IMR-90 (cell line): ENCODE data around the gene LRFN2. TPM values are rescaled to one million over a fixed set of nuclear protein-coding genes. Genes with fewer than 3 reads are reported as not detected.

ENCODE experiments used
- ATAC-seq: fragments of 200-7000 bp; cut with Tn5 transposase; 2 replicates; pipeline ENCODE4 v1.9.1; 2020; ENCODE audit warnings: low read depth, mild to moderate bottlenecking, moderate library complexity
- BruUV-seq: library from RNA; stranded (reverse); fragments of 400-500 nt; replicated peaks from 2 replicates; lab custom pipeline; 2021; lab: Mats Ljungman, UMichigan
- CTCF ChIA-PET: fragments of 300-600 bp; formaldehyde crosslinking; extraction: SDS; loops from one replicate; lab custom pipeline; 2021; ENCODE audit warnings: antibody characterized with exemption; lab: Yijun Ruan, JAX
- POLR2A ChIA-PET: fragments of 300-600 bp; sonication (Branson Sonifier 250); formaldehyde crosslinking; loops from one replicate; lab custom pipeline; 2022; ENCODE audit warnings: antibody characterized with exemption; ENCODE audit not compliant: unreplicated experiment; lab: Charles Lee
- DNase-seq: peaks from one replicate; pipeline ENCODE4 v3.0.0; 2013
- H2AFZ ChIP-seq: replicated peaks from 2 replicates; pipeline ENCODE3; 2013; ENCODE audit warnings: low read length, mild to moderate bottlenecking; ENCODE audit not compliant: poor library complexity
- H2AK5ac ChIP-seq: 2 replicates; pipeline ENCODE4 v1.6.1; 2013; ENCODE audit warnings: low read depth, low read length, inconsistent platforms
- H2AK9ac ChIP-seq: replicated peaks from 2 replicates; pipeline ENCODE3; 2013; ENCODE audit warnings: mild to moderate bottlenecking, low read depth, low read length, moderate library complexity; ENCODE audit not compliant: poor library complexity
- H2BK120ac ChIP-seq: 2 replicates; pipeline ENCODE4 v1.6.1; 2013; ENCODE audit warnings: low read depth, low read length, inconsistent platforms
- H2BK15ac ChIP-seq: 3 replicates; pipeline ENCODE4 v1.6.1; 2013; ENCODE audit warnings: low read depth, low read length, inconsistent platforms
- H2BK20ac ChIP-seq: 2 replicates; pipeline ENCODE4 v1.6.1; 2013; ENCODE audit warnings: low read depth, mild to moderate bottlenecking, inconsistent platforms, low read length, moderate library complexity
- H2BK5ac ChIP-seq: 2 replicates; pipeline ENCODE4 v1.6.1; 2013; ENCODE audit warnings: mild to moderate bottlenecking, low read depth, low read length, inconsistent platforms; ENCODE audit not compliant: poor library complexity, severe bottlenecking
- H3K14ac ChIP-seq: replicated peaks from 2 replicates; pipeline ENCODE4 v1.6.1; 2013; ENCODE audit warnings: low read depth, low read length, inconsistent platforms
- H3K18ac ChIP-seq: 2 replicates; pipeline ENCODE4 v1.6.1; 2013; ENCODE audit warnings: low read depth, low read length, control low read depth
- H3K23ac ChIP-seq: 2 replicates; pipeline ENCODE4 v1.6.1; 2013; ENCODE audit warnings: low read depth, low read length, inconsistent platforms
- H3K27ac ChIP-seq: 2 replicates; pipeline ENCODE4 v1.5.1; 2013; ENCODE audit warnings: mild to moderate bottlenecking, control low read depth, low read length; ENCODE audit not compliant: insufficient read depth
- H3K27me3 ChIP-seq: 2 replicates; pipeline ENCODE4 v1.6.1; 2013; ENCODE audit warnings: low read length; ENCODE audit not compliant: control insufficient read depth, insufficient read depth
- H3K36me3 ChIP-seq: 2 replicates; pipeline ENCODE4 v1.6.1; 2013; ENCODE audit warnings: low read length, mixed read lengths; ENCODE audit not compliant: control insufficient read depth, insufficient read depth
- H3K4ac ChIP-seq: 2 replicates; pipeline ENCODE4 v1.6.1; 2013; ENCODE audit warnings: low read depth, low read length, inconsistent platforms
- H3K4me1 ChIP-seq: 2 replicates; pipeline ENCODE4 v1.6.1; 2013; ENCODE audit warnings: low read length, mixed read lengths; ENCODE audit not compliant: control insufficient read depth, insufficient read depth
- H3K4me2 ChIP-seq: 2 replicates; pipeline ENCODE4 v1.6.1; 2013; ENCODE audit warnings: low read depth, mild to moderate bottlenecking, control low read depth, low read length, moderate library complexity
- H3K4me3 ChIP-seq: 2 replicates; pipeline ENCODE4 v1.5.1; 2013; ENCODE audit warnings: low read depth, mild to moderate bottlenecking, control low read depth, low read length, moderate library complexity; ENCODE audit not compliant: insufficient read depth
- H3K56ac ChIP-seq: 2 replicates; pipeline ENCODE4 v1.6.1; 2013; ENCODE audit warnings: low read length, inconsistent platforms; ENCODE audit not compliant: insufficient read depth; ENCODE audit errors: extremely low read depth
- H3K79me1 ChIP-seq, 2 experiments: 2 replicates each; pipeline ENCODE4 v1.6.1; 2013; ENCODE audit warnings: low read length in 2 of 2, inconsistent platforms in 1 of 2, low read depth in 1 of 2
- H3K9ac ChIP-seq: 2 replicates; pipeline ENCODE4 v1.6.1; 2013; ENCODE audit warnings: low read depth, low read length, control low read depth
- H3K9me1 ChIP-seq: 2 replicates; pipeline ENCODE4 v1.6.1; 2013; ENCODE audit warnings: low read length, inconsistent platforms; ENCODE audit not compliant: insufficient read depth
- H3K9me3 ChIP-seq: 2 replicates; pipeline ENCODE4 v1.6.1; 2013; ENCODE audit warnings: low read length; ENCODE audit not compliant: control insufficient read depth, insufficient read depth
- H4K20me1 ChIP-seq: 2 replicates; pipeline ENCODE4 v1.6.1; 2013; ENCODE audit warnings: low read length, inconsistent platforms; ENCODE audit not compliant: insufficient read depth
- H4K5ac ChIP-seq: 2 replicates; pipeline ENCODE4 v1.6.1; 2013; ENCODE audit warnings: mild to moderate bottlenecking, low read depth, low read length, control low read depth
- H4K8ac ChIP-seq, 2 experiments: 2 replicates each; pipeline ENCODE4 v1.6.1; 2013; ENCODE audit warnings: low read depth in 2 of 2, low read length in 2 of 2, control low read depth in 1 of 2, inconsistent platforms in 1 of 2
- H4K91ac ChIP-seq: 2 replicates; pipeline ENCODE4 v1.6.1; 2013; ENCODE audit warnings: low read depth, low read length, inconsistent platforms; ENCODE audit not compliant: insufficient read depth
- RAD21 ChIP-seq: IDR thresholded peaks from 2 replicates; pipeline ENCODE4 v1.6.1; 2012; ENCODE audit warnings: low read length, improper control_type of control experiment
- dilution Hi-C: fragments of 300-500 bp; cut with HindIII; formaldehyde crosslinking; loops from one replicate; pipeline ENCODE4 v1.14.3; 2018; ENCODE audit warnings: low sequenced_read_pairs; ENCODE audit not compliant: unreplicated experiment
- in situ Hi-C: fragments of 300-500 bp; cut with MboI; formaldehyde crosslinking; loops from 3 replicates; pipeline ENCODE4 v1.14.3; 2019; ENCODE audit warnings: low sequenced_read_pairs, inconsistent platforms, mixed read lengths
- intact Hi-C: fragments of 100-400 bp; cut with micrococcal nuclease; formaldehyde crosslinking; loops from 2 replicates; pipeline ENCODE4 v1.10.0; 2022
- polyA plus RNA-seq, 3 experiments: library from polyadenylated mRNA; depleted of rRNA; stranded (reverse); fragments of >200 nt; gene quantifications; 2 replicates each; pipeline ENCODE4 v1.2.3, GENCODE V29; 2012; ENCODE audit warnings: low replicate concordance in 1 of 3
- total RNA-seq: library from RNA; depleted of rRNA; stranded (reverse); fragments of >200 nt; gene quantifications from 2 replicates; pipeline ENCODE4 v1.2.3, GENCODE V29; 2012

The LRFN2 gene
- total and polyA plus RNA-seq, 2 of the 4 experiments (the other 2 are of a cell fraction): not detected

DNA sequence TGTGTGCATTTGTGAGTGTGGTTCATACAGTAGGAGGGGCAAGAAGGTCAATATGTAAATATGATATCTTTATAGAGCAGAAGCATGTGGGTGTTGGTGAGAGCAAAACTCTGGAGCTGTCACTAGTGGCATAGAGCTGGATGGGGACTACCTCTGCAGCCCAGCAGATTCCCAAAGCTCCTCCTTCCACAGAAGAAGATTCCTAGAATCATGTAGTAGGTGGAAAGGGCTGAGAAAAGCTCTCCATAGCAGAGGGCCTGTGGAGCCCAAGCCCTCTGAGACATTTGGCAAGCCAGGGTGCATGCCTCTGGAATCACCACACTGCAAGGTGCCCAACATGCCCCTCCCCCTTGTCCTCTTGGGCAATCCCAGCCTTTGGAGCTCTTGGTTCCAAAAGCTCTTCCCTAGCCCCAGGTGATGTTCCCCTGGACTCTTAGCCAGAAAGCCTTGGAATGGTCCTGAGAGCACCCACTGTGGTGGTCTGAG is 233.2 kb downstream of the LRFN2 start:
- no peak overlapping the region for H2BK15ac ChIP-seq
- in situ Hi-C loops: no loop called here
- DNase-seq (no peak), ATAC-seq (no peak)
- ChIA-PET CTCF (no interaction called here), POLR2A (no interaction called here)
- H3K4me2 ChIP-seq: no peak overlapping the region
- H3K27me3 ChIP-seq: no peaks in the 10 kb centered on the region
- H3K4me1 ChIP-seq: no peaks in the 10 kb centered on the region
- no peaks in the 10 kb centered on the region for H3K9me3 ChIP-seq
- BruUV-seq: no TSS peak
- H3K4ac ChIP-seq: no peak overlapping the region
- no peaks in the 10 kb centered on the region for H3K79me1 ChIP-seq
- H3K18ac ChIP-seq: no peak overlapping the region
- H4K8ac ChIP-seq: no peak overlapping the region
- no peak overlapping the region for H3K56ac ChIP-seq
- no peak overlapping the region for H2BK5ac ChIP-seq
- no peaks in the 10 kb centered on the region for H4K20me1 ChIP-seq
- no peak overlapping the region for H3K4me3 ChIP-seq
- no peaks in the 10 kb centered on the region for H3K9me1 ChIP-seq
- no peak overlapping the region for H2AFZ ChIP-seq
- H3K9ac ChIP-seq: no peak overlapping the region
- H4K5ac ChIP-seq: no peak overlapping the region
- no peaks in the 10 kb centered on the region for H3K36me3 ChIP-seq
- no peak overlapping the region for H2AK5ac ChIP-seq
- H2BK20ac ChIP-seq: no peak overlapping the region
- H3K27ac ChIP-seq: no peak overlapping the region
- H4K91ac ChIP-seq: no peak overlapping the region
- H3K14ac ChIP-seq: no peak overlapping the region
- H3K23ac ChIP-seq: no peak overlapping the region
- intact Hi-C loops: no loop called here
- H2AK9ac ChIP-seq: no peak overlapping the region
- TF ChIP-seq RAD21: no peak
- no peak overlapping the region for H2BK120ac ChIP-seq
- dilution Hi-C loops: no loop called here
